Measurements from ENCODE around the gene EYA2.
"Not testable (repeated sequence)": the region's sequence is repeated elsewhere in the genome, so short reads cannot be mapped to it uniquely, and the experiment has no call there.

Gene EYA2

DNA sequence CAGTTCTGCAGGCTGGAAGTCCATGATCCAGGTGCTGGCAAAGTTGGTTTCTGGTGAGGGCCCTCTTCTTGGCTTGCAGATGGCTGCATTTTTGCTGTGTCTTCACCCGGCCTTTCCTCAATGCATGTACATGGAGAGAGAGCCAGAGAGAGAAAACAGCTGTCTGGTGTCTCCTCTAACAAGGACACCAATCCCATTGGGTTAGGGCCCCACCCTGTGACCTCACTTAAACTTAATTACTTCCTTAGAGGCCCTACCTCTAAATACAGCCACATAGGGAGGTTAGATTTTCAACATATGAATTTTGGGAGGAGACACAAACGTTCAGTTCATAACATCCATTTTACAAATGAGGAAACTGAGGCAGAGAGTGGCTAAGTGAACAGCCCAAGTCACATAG, 259.4 kb downstream of the EYA2 start:
- no peak for DNase-seq

DNA sequence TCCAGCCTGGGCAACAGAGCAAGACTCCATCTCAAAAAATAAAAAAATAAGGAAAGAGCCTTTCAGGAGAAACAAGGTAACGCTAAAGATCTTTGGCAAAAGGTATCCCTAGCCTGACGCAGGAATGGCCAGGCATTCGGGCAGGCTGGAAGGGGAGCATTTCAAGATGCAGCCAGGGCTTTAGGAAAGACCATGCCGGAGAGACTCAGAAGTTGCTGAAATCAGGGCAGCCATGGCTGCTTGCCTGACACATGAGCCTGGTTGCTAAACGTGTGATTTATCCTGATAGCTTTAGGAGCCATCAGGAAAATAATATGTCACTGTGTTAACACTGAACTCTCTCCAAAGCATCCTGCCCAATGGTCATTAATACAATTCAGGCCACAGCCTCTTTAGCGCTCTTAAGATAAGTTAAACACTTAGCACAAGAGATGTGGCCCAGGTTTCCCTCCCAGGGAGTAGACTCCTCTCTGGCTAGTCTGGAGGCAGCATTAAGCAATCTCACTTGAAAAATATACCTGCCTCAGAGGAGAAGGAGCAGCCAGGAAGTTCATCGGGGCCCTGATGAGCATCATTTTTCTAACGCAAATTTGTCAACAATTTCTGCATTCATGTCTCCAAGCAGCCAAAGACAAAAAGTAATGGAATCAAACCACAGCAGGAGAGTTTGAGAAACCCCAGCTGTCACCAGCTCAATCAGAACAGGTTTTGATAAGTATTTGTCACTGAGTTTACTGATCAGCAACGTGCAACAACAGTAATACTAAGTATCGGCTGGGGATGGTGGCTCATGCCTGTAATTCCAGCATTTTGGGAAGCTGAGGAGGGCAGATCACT, 261.9 kb downstream of the EYA2 start:
- no peak for DNase-seq

DNA sequence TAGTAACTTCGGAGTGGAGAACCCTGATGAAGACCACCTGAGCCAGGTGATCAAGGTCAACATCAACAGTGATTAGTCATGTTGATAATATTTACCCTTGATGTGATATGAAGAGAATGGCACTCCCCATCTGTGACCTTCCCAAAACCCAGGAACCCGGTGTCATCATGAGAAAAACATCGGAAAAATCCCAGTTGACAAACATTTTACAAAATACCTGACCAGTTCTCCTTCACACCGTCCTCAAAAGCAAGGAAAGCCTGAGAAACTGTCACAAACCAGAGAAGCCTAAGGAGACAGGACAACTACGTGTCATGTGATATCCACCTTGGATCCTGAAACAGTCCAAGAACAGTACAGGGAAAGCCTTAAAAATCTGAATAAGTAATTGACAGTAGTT, 264.5 kb downstream of the EYA2 start:
- DNase-seq: no peak

DNA sequence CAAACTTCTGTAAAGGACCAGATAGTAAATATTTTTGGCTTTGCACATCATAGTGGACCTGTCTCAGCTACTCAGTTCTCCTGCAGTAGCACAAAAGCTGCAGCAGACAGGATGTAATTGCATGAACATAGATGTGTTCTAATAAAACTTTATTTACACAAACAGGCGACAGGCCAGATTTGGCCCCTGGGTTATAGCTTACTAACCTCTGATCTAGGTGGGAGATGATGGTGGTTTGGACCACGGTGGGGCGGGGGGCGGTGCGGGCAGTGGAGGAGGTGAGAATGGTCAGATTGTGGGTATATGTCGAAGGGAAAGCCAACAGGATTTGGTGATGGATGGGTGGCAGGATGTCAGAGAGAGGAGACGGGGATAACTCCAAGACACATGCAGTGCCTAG, 265.6 kb downstream of the EYA2 start:
- no peak for DNase-seq

DNA sequence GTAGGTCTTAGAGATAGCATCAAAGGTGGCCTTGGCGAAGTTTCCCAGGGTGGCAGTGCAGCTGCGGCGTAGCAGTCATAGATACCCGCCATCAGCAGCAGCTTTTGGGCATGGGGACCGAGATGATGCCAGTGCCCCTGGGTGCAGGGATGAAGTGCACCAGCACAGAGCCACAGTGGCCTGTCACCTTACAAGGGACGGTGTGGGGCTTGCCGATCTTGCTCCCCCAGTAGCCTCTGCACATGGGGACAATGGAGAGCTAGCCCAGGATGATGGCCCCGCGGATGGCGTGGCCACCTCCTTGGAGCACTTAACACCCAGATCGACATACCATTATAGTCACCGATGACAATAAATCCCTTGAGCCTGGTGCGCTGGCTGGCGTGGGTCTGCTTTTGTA, 266.3 kb downstream of the EYA2 start:
- no peak for DNase-seq

DNA sequence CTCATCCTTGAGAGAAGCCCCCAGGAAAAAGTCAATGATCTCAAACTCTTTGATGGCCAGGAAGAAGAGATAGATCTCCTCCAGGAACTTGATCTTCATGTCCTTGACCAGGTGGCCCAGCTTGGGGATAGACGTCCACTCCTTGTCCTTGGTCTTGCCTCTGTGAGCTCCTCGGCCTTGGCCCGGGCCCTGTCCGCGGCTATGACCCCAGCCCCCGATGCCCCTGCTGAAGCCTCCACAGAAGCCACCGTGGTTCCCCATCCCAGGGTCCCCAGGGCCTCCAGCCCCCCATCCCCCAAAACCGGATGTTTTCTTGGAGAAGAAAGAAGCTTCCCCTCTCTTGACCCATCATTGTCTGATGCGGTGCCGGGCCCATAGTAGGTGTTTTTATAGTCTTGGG, 266.8 kb downstream of the EYA2 start:
- no peak for DNase-seq

DNA sequence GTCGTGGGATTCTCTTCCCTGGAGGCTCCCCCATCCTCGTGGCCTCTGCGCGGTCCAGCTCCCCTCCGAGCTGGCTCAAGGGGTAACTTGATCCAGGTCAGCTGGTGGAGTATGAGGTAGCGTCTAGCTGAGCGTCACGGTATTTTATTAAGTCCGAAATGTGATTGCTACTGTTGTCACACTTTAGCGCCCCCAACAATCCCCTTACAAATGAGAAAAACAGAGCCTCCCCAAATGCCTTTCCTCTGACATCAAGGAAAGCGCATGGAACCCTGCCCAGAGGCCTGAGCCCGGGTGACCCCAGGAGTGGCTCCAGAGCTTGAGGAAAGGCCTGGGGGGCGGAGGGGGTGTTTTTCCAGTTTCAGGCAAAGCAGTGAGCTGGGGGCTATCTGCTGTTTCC, 269.5 kb downstream of the EYA2 start:
- no peak for DNase-seq

DNA sequence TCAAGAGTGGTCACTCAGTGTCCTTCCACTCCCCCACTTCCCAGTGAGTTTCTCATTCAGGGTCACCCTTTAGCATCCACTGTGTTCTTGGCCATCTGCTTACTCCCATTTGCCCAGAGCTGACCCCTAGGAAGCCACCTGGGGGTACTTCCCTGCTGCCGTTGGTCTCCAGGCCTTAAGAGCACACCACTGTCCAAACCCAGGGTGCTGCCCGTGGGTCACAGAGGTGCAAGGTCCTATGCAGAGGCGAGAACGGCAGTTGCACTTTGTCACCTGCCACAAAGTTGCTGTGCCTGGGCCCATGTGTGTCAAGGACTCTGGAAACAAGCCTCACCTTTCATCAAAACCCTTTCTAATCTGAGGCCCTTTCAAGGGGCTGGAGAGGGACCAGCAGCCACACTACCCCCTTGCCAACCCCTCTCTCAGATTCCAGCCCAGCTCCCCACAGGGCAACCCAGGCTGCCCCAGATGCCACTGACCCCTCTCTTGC, 270.8 kb downstream of the EYA2 start:
- no peak for DNase-seq

DNA sequence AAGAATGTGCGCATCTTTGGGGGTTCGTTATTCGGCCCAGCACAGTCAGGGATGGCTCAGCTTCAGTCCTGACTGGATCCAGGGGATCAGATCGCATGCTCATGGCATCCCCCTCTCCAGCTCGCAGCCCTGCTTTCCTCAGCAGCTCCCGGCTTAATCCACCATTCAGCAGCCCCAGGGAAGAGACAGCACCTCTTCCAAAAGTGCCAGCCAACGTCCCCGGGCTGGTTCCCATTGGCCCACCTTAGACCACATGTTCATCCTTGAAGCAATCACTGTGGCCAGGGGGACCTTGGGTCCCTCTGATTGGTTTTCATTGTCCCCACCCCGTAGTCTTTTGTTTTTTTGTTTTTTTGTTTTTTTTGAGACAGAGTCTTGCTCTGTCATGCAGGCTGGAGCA, 273.2 kb downstream of the EYA2 start:
- no peak for DNase-seq

DNA sequence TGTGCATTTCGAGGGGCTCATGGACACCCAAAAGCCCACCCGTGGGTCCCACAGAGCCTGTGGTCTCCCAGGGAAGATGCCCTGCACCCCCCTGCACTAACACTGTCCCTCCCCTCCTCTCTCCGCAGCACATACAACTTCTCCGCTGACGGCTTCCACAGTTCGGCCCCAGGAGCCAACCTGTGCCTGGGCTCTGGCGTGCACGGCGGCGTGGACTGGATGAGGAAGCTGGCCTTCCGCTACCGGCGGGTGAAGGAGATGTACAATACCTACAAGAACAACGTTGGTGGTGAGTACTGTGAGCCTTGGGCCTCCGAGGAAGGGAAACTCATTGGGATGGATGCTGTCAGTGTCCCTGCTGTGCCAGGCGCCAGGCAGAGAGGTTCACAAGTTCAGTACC, 277.9 kb downstream of the EYA2 start:
- DNase-seq: no peak

DNA sequence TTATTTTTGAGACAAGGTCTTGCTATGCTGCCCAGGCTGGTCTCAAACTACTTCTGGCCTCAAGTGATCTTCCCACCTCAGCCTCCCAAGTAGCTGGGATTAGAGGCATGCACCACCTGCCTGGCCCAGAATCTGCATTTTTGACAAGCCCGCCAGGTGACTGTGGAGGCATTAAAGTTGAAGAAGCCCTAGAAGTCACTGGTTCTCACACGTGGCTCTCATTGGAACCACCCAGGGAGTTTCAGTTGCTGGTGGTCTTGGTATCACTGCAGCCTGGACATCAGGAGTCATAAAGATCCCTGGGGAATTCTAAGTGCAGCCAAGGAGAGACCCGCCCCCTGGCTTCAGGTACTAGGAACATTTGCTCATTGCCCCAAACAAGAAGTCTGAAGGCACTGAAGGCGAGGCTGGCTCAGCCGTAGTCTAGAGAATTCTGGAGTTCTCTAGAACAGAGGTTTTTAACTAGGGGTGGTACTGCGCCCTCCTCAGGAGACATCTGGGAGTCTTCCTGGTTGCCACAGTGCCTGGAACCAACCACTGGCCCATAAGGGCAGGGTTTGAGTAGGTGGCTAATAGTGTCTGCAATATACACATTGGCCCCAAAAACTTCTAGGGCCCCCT, 279.1 kb downstream of the EYA2 start:
- no peak for DNase-seq

DNA sequence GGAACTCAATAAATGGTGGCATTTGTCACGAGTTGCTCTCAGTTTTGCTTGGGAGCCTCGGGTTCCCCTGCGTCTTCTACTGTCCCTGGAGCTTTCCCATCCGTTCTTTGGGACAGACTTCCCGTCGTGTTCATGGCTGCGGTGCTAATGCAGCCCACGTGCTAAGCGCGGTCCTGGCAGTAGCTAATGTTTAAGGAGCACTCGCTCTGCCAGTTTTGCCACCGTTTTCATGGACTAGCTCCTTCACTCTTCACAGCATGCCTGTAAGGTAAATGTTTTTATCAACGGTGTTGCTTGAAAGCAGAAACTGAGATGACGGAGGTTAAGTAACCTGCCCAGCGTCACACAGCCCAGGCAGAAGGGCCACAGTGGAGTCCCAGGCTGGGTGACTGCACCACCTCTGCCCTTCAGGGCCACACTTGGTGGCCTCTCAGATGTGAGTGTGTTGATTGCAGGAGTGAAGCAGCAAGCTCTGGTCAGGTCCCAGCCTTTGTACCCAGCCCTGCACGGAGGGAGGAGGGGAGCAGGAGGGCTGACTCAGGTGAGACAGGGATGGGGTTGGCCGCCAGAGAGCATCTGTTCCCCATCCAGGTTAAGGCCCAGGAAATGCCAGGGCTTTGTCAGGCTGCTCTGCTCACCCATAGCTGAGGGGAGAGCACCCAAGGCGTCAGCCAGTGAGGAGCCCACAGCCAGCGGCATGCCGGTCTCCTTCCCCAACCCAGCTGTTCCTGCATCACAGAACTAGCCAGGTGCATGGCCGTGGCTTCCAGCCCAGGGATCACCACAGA, 280.0 kb downstream of the EYA2 start:
- no peak for DNase-seq

DNA sequence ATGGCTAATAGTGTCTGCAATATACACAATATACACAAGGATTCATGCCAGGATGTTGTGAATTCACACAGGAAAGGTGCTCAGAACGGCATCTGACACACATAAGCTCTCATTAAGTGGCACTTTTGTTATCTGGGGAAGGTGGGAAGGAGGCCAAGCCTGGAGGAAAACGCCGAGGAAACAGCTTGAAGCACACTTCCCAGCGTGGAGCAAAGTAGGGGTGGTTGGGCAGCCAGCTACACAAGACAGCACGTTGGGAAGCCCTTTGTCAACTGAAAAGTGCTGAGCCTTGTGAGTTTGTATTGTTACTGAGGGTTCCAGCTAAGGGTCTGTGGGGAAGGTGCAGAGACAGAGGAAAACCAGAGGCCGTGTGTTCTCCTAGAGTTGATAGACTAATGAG, 280.9 kb downstream of the EYA2 start:
- no peak for DNase-seq

DNA sequence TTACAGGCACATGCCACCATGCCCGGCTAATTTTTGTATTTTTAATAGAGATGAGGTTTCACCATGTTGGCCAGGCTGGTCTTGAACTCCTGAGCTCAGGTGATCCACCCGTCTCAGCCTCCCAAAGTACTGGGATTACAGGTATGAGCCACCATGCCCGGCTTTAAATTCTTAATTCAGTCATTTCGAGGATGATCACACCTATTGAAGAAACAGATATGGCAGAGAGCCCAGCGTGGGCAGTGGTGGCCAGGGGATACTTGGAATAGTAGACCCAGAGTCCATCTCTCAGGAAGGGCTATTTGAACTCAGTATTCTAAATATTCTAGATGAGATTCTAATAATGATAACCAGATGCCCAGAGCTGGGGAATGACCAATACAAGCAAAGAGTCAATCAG, 281.6 kb downstream of the EYA2 start:
- DNase-seq: not testable (repeated sequence)

DNA sequence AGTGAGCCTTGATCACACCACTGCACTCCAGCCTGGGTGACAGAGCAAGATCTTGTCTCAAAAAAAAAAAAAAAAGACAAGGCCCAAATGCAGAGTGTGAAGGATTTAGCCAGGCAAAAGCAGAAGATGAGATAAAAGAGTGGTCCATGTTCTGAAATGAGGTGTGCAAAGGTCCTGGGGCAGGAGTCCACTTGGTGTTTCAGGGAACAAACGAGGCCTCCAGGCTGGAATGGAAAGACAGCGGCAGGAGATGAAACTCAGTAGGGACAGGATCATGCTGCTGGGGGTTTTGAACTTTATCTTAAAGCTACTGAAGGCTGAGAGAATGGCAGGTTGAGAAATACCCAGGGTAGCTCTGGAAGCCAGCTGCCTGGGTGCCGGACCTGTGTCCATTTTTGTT, 283.6 kb downstream of the EYA2 start:
- DNase-seq: no peak

DNA sequence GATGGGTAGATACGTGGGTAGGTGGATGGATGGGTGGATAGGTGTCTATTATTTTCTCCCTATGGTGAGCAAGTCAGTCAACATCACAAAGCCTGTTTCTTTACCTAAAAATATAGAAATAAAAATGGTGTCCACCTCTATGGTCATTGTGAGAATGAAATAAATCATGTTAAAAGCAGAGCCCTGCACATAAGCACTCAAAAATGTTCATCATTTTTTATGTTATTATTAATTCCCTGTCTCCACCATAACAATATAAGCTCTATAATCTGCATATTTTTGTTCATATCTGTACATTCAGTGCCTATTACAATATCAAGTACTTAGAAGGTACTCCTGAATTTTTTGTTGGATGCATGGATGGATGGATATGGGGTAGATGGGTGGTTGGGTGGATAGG, 284.2 kb downstream of the EYA2 start:
- DNase-seq: no peak

DNA sequence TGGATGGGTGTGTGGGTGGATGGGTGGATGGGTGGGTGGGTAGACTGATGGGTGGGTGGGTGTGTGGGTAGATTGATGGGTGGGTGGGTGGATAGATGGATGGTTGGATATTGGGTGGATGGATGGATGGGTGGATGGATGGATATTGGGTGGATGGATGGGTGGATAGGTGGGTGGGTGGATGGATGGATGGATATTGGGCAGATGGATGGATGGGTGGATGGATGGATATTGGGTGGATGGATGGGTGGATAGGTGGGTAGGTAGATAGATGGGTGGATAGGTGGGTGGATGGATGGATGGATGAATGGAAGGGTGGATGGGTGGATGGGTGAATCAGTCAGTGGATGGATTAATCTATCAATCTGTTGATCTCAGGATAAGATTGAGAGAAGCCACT, 284.6 kb downstream of the EYA2 start:
- no peak for DNase-seq

DNA sequence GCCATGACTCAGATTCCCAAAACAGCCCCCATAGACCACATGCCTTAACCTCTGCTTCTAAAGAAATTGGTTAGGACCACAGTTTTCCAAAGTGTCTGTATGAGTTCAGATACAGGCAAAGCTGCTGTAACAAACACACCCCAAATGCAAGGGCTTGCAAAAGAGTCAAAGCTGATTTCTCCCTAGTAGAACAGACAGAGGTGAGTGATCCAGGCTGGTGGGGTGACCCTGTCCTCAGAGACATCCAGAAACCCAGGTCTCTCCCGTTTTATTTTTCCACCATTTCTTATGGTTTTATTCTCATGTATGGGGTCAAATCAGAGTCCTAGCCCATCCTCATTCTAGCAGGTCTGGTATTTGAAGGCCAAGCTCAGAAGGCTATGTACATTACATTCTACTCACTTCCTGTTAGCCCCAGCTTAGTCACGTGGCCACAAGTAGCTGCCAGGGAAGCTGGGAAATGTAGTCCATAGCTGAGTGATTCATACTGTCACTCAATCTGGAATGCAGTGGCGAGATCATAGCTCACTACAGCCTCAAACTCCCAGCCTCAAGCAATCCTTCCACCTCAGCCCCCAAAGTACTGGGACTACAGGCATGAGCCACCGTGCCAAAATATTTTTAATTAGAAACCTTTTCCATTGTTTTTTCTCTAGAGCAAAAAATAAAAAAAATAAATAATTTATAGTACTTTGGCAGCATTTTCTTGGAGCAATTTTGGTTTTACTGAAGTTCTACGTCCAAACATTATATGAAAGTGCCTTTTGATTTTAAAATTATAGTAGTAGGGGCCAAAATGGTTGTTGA, 286.6 kb downstream of the EYA2 start:
- peak; percentile 47 for DNase-seq

DNA sequence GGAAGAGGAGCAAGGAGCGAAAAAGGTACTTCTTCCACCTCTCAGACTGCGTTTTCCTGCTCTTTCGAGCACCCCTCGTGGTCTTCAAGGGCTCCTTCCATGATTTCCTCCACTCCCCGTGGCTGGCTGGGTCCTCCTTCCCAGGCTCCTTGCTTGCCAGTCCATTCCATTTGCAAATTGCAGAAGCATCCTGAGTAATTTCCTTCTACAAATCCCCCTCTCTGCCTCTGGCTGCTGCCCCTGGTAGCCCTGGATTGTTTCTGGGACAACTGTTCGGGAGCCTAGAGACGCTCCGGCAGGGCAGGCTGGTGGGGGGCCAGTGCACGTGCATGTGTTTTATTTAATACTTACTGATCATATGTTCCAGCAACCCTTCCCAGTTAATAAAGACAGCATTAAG, 288.7 kb downstream of the EYA2 start:
- no peak for DNase-seq

DNA sequence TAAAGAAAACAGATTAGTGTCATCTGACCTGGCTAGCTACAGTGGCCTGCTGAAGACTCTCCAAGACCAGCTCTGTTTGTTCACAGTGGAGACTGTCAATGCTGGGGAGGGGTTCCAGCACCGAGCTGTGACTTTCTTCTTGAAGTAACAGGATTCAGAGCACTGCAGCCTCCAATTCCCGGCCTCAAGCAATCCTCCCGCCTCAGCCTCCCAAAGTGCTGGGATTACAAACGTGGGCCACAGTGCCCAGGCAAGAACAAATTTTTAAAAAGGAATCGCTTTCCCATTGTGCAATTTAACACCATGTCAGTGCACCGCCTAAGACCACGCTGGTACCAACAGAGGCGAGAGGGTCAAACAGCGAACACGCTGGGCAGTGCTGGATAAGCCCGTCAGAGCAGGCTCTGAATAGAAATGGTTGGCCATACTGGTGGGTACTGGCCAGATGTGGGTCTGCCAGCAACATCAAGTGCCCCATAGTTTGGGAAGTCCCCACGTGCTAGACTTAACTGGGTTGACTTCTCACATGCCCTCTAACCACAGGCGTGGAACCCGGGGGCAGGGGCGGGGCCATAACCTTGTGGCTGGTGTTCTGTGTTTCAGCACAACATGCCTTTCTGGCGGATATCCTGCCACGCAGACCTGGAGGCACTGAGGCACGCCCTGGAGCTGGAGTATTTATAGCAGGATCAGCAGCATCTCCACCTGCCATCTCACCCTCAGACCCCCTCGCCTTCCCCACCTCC, 293.0 kb downstream of the EYA2 start:
- DNase-seq: no peak

DNA sequence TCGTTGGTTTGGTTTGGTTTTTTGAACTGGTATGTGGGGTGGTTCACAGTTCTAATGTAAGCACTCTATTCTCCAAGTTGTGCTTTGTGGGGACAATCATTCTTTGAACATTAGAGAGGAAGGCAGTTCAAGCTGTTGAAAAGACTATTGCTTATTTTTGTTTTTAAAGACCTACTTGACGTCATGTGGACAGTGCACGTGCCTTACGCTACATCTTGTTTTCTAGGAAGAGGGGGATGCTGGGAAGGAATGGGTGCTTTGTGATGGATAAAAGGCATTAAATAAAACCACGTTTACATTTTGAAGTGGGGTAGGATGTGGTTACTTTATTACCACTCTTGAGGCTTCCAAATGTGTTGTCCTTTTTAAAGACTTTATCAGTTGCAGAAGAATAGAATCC, 293.9 kb downstream of the EYA2 start:
- no peak for DNase-seq

DNA sequence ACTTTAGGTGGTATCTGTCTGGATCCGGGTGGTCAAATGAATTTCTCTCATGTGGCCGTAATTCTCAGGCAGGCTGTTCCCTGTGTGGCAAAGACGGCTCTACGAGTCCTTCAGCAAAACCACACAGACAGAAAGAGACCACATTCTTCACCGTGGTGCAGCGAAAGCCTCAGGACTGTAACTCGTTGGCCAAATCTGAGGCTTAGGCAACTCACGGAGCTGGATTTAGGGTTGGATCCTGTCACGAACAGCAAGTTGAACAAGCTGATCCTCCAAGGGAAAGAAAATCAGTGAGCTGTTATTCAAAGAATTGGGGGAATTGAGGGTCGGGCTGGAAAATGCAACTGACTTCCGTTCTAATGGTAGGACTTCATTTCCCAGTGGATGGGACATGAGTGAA, 294.4 kb downstream of the EYA2 start:
- no peak for DNase-seq
